Raji (cell line): ENCODE measurements around the gene HIVEP3.

Experiments used
- POLR2A ChIP-seq: IDR thresholded peaks from 2 replicates; pipeline ENCODE4 v1.6.1; 2011; ENCODE audit warnings: low read depth, low read length, control low read depth; ENCODE audit not compliant: insufficient read depth

The HIVEP3 gene

GRCh38 chr1:41660570-41661427 lies 257.9 kb downstream of the HIVEP3 start:
- TF ChIP-seq POLR2A: no peak

- no peak for TF ChIP-seq POLR2A
Observed at GRCh38 chr1:41659903-41660302, 258.8 kb downstream of the HIVEP3 start.

DNA sequence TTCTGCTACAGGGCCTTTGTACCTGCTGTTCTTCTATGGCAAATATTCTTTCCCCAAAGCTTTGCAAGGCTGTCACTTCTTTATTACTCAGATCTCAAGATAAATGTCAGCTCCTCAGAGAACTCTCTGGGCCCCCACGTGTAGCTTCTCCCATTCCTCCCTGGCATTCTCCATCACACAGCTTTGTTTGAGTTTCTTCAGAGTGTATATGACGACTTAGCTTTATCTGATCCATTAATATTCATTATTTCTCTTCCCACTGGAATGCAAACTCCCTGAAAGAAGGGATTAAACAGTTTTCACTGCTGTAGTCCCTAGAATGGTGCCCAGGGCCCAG lies 259.6 kb downstream of the HIVEP3 start:
- TF ChIP-seq POLR2A: no peak

DNA sequence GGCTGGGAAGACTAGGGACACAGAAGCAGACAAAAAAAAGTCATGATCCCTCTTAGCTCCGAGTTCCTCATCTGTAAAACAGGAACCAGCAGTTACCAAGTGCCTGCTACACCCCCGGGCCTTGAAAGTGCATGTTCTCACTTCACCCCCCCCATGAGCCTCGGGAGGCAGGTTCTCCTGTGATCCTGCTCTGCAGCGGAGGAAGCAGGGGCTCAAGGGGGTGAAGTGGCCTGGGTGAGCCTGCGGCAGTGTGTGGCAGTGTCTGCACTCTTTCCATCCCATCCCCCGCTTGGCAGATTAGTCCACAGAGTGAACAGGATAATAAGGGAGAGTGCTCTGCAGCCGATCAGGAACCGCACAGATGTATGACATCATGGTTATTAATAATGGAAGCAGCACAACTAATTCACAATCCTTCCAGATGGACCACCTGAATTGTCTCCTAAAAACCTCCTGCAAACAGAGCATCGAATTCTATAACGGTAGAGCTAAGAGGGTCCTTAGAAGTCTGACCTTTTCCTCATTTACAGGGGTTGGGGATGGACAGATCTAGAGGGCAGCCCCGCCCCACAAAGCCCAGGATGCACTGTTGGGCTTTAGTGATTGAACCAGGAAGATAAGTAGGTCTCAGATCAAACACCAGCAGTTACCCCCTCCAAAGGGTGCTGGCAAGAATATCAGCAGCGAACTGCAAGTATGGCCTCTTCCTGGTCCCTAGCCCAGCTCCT lies 260.1 kb downstream of the HIVEP3 start:
- no peak for TF ChIP-seq POLR2A

- TF ChIP-seq POLR2A: no peak
Observed at GRCh38 chr1:41657679-41658295, 260.9 kb downstream of the HIVEP3 start.

DNA sequence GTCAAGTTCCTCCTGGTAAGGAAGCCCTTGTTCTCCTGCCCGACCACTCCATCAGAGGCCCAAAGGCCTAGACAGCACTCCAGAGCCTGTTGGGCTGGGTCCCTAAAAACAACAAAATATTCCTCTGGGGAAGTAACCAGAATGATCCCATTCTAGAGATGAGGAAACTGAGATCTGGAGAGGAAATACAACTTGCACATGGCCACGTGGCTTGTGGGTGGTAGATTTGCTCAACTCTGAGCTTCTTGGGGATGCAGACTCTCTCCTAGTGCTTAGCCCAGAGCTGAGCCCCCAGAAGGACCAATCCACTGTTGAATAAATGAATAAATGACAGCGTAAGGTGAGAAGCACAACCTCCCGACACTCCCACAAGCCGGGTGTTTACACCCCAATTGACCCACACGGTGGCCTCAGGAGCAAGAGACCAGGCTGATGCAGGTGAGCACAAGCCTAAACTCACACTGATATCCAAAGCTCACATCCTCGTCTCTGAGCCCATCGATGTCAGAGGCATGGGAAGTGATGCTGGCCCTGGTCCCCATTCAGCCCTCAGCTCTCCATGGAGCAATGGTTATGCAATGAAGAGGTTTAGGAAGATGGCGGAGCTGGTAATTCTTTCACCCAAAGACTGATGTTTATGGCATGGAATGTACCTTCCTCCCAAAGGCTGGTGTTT lies 261.8 kb downstream of the HIVEP3 start:
- no peak for TF ChIP-seq POLR2A

DNA sequence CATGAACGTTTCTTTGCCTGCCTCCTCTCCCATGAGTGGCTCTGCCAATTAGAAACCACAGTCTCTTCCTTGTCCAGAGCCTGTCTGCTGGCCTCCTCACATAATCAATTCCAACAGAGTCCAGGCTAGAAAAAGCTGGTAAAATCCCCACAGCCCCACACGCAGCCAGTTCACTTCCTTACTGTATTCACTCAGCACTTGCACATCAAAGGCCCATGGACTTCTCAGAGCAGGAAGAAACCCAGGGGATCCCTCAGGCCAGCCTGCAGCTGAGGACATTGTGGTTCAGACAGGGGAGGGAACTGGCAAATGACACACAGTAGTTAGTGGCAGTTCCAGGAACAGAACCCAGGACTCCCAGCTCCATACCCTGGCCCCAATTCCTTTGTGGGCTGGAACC lies 262.7 kb downstream of the HIVEP3 start:
- no peak for TF ChIP-seq POLR2A

DNA sequence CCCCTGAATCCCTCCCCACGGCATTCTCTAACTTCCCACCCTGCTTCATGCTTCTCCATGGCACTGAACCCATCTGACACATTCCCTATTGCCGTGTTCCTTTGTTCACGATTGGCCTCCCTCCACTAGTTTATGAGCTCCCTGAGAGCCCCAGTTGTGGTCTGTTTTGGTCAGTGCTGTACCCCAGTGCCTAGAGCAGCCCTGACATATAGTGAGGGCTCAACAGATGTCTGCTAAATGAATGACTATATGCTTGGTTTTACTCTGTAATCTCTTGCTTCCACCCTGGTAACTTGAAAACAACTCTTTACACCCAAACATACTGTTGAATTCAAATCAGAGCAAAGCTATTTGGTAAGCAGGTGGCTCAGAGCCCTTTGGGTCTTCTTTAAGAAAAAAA lies 263.1 kb downstream of the HIVEP3 start:
- TF ChIP-seq POLR2A: no peak

DNA sequence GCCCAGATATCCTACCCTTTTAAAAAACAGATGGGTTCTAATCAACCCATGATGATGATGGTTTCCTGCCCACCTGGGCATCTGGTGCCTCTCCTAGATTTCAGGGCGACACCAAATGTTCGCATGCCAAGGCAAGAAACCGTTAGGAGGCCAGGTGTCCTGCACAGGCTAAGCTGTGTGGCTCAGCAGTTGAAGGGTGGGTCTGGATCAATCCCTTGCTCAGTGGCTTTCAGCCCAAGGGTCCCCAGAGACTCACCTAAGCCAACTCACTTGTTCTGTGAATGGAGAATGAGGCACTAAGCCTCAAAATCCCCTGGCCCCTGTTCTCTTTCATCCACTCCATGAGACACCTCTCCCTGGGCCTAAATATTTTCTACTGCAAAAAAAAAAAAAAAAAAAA lies 265.1 kb downstream of the HIVEP3 start:
- TF ChIP-seq POLR2A: no peak

DNA sequence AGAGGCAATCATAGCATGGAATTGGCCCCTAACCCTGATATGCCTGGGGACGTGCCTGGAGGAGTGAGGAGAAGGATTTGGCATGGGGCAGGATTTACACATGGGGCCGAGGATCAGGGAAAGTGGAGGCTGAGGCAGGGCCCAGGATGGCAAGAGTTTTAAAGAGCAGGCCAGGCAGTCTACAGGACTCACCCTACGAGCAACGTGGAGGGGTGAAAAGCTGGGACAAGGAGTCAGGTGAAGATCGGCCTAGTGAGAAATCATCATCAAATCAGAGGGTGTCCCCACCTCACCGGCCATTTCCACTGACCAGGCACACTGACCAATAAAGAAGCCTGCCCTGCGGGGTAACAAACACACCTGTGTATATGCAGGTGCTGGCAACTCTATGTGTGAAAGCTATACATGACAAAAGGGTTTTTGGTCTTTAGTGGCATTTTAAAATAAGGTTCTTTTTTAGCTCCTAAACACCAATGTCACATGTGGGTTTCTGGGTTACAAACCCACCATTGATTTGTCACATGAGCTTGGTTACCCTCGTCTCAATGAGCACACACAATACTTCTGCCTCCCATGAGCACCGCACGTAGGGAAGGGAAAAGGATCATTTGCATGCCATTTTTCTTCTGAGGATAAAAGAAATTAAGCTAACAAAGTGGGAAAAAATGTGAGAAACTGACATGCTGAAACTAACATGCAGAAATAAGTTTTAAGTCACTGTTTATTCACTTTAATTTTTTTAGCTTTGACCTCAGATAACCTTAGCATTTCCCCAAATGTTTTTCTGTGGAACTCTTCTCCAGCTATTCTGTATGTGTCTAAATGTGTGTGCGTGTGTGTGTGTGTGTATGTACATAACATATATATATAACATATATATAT lies 266.1 kb downstream of the HIVEP3 start:
- TF ChIP-seq POLR2A: no peak

DNA sequence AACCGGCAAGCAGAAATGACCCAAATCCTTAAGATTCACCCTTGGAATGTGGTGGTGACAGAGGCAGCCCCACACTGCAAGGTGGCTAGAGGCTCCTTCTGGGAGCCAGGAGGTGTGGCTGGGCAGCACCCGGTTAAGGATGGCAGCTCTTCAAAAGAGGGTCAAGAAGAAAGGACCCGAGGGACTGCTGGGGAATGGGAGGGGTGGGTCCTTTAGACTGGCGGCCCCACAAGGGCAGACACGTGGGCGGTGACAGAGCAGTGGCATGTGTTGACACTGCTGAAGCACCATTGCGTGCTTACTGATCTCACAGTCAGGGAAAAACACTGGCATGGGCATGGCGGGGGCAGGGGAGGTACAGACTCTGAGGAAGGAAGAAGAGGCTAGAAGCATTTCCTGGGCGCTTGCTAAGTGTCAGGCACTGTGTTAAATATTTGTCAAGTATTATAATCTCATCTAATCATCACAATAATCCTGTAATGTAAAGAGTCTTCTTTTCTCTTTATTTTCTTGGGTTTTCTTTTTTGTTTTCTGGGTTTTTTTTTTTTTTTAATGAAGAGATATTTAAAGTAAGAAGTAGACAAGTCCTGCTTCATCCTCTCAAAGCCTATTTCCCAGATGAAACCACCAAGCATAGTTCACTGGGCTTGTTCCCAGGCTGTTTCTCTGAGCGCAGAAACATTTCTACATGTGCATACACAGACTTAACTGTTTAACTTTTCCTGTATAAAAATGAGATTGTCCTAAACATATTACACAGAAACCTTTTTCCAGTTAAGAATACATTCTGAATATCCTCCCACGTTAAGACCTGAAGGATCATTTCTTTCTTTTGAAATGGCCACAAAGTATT lies 268.5 kb downstream of the HIVEP3 start:
- TF ChIP-seq POLR2A: no peak

DNA sequence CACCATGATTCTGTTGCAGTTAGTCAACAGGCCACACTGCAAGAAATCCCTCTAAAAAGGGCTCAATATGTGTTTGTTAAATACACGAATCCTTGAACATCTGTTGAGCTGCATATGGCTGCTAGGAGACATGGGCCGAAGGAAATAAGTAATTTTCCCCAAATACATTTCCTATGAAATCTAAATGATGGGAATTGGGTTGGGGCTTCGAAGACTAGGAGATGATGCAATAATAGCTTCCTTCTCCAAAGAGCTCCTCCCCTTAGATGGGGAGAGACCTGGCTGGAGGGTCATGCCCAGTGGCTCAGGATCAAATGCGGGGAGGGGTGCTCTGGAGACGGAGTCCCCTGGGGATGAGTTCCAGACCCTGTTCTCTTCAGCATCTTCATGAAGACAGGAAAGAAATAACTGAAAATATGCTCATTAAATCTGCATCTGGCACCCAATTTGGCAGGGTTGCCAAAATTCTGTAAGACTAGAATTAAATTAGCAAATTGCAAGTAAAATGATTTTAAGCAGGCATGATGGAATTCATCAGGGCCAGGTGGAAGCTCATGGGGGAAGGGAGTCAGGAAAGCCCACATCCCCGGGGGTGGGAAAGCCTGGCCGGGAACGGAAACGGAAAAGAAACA lies 269.2 kb downstream of the HIVEP3 start:
- TF ChIP-seq POLR2A: no peak

- TF ChIP-seq POLR2A: no peak
Observed at GRCh38 chr1:41648844-41649243, 269.9 kb downstream of the HIVEP3 start.

DNA sequence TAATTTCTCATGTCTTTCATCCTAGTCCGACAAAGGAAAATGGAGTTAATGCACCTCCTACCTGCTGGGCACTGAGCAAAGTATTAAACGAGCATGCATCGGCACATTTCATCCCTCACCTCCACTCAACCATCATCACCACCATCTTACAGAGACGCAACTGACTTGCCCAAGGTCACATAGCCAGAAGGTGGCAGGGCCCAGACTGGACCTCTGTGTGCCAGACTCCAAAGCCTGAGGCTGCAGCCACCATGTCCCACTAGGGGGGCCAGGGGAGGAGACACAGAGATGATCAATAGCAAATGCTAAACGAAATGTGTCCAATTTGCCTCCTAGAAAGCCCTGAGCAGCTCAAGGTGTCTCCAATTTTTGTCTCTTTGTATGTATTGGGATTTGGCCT lies 270.5 kb downstream of the HIVEP3 start:
- TF ChIP-seq POLR2A: no peak
